Mucosa of rectum (tissue), 2 donors: ENCODE results near the gene SRPRB.
"Not testable (repeated sequence)": the region's sequence is repeated elsewhere in the genome, so short reads cannot be mapped to it uniquely, and the experiment has no call there.

Experiments
- H3K27ac ChIP-seq, 2 donors: one replicate each; pipeline ENCODE4 v1.7.0; 2013; ENCODE audit warnings: inconsistent platforms in 2 of 2, low read depth in 2 of 2, low read length in 2 of 2
- H3K27me3 ChIP-seq, 2 donors: one replicate each; pipeline ENCODE4 v1.7.0; 2013; ENCODE audit warnings: low read length in 2 of 2; ENCODE audit not compliant: control insufficient read depth in 2 of 2, insufficient read depth in 2 of 2
- H3K36me3 ChIP-seq, 2 donors: one replicate each; pipeline ENCODE4 v1.7.0; 2013; ENCODE audit warnings: low read length in 2 of 2; ENCODE audit not compliant: control insufficient read depth in 2 of 2, insufficient read depth in 2 of 2
- H3K4me1 ChIP-seq, 2 donors: one replicate each; pipeline ENCODE4 v1.7.0; 2013; ENCODE audit warnings: low read length in 2 of 2, mild to moderate bottlenecking in 1 of 2; ENCODE audit not compliant: control insufficient read depth in 2 of 2, insufficient read depth in 2 of 2
- H3K4me3 ChIP-seq, 2 donors: one replicate each; pipeline ENCODE4 v1.7.0; 2013; ENCODE audit warnings: low read length in 2 of 2
- H3K9ac ChIP-seq, 2 donors: one replicate each; pipeline ENCODE4 v1.7.0; 2013; ENCODE audit warnings: low read length in 2 of 2, low read depth in 1 of 2, mild to moderate bottlenecking in 1 of 2
- H3K9me3 ChIP-seq, 2 donors: one replicate each; pipeline ENCODE4 v1.7.0; 2013; ENCODE audit warnings: low read length in 2 of 2; ENCODE audit not compliant: control insufficient read depth in 2 of 2
- donor health status: healthy.
- donor health status: Normal muscosa, but diverticular disease.

Gene SRPRB

DNA sequence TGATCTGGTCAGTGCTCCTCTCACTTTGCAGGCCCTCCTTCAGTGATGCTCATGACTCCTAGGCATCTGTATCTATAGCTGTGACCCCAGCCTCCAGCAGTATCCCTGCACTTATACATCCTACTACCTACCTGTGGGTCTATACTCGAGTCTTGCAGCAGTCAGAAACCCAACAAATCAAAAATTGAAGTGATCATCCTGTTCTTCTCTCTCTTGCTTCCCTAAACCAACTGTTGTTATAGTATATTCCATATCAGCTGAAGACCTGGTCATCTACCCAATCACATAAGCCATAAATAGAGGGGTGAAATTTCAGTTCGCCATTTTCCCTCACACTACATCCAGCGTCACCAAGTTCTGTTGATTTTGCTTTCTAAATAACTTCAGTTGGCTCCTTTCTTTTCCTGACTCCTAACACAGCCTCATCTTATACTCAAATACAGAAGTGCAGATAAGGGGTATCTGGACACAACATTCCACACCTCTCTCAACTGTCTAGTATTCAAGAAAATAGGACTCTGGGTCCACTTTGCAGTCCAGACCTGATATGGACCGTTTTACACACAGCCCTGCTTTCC, 25.9 kb upstream of the SRPRB start:
- no peaks in the 10 kb centered on the region for H3K36me3 ChIP-seq
- no peak overlapping the region for H3K4me3 ChIP-seq
- no peak overlapping the region for H3K27ac ChIP-seq
- H3K9ac ChIP-seq, result no peak overlapping the region
- H3K4me1 ChIP-seq, result no peaks in the 10 kb centered on the region
- no peaks in the 10 kb centered on the region for H3K27me3 ChIP-seq
- H3K9me3 ChIP-seq, result no peaks in the 10 kb centered on the region

- H3K9ac ChIP-seq, H3K4me3 ChIP-seq, H3K27me3 ChIP-seq, H3K36me3 ChIP-seq, H3K9me3 ChIP-seq, H3K4me1 ChIP-seq, H3K27ac ChIP-seq: not testable (repeated sequence)
Observed at GRCh38 chr3:133780756-133781155, 24.9 kb upstream of the SRPRB start.

- Histone ChIP-seq H3K4me3 (no peak overlapping the region), H3K9me3 (no peaks in the 10 kb centered on the region), H3K4me1 (no peaks in the 10 kb centered on the region), H3K9ac (no peak overlapping the region), H3K27ac (no peak overlapping the region), H3K27me3 (no peaks in the 10 kb centered on the region), H3K36me3 (no peaks in the 10 kb centered on the region)
Observed at GRCh38 chr3:133781570-133781969, 24.0 kb upstream of the SRPRB start.

DNA sequence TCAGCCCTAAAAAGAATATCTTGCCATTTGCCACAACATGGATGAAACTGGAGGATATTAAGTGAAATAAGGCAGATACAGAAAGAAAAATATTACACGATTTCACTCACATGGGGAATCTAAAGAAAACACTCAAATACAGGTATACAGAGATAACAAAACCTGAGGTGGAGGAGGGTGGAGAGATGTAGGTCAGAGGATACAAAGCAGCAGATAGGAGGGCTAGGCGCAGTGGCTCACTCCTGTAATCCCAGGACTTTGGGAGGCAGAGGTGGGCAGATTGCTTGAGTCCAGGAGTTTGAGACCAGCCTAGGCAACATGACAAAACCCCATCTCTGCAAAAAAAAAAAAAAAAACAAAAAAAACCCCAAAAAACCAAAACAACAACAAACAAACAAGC, 23.2 kb upstream of the SRPRB start:
- no peak overlapping the region for H3K4me3 ChIP-seq
- no peaks in the 10 kb centered on the region for H3K9me3 ChIP-seq
- H3K4me1 ChIP-seq, result no peaks in the 10 kb centered on the region
- H3K27me3 ChIP-seq, result no peaks in the 10 kb centered on the region
- no peaks in the 10 kb centered on the region for H3K36me3 ChIP-seq
- H3K27ac ChIP-seq, result no peak overlapping the region
- H3K9ac ChIP-seq, result no peak overlapping the region

DNA sequence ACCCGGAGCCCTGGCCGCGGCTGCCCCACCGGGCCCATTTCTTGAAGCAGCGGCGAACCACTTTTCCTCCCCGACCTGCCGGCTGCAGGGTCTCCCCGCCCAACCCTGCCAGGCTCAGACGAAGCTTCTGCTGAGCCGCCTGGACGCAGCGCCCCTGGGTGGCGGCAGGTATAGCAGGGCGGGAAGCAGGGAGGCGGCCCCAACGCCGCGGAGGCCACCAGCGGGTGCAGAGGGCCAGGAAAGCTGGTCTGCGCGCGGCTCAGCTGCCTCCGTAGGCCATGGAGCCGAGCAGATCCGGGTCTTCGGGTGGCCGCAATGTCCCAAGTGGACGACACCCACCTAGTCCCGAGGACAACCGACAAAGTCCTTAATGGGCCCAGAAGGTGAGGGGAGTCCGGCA, 21.9 kb upstream of the SRPRB start:
- Histone ChIP-seq H3K4me3 (no peak overlapping the region), H3K27ac (no peak overlapping the region), H3K9ac (no peak overlapping the region), H3K36me3 (no peaks in the 10 kb centered on the region), H3K4me1 (no peaks in the 10 kb centered on the region), H3K27me3 (no peaks in the 10 kb centered on the region), H3K9me3 (no peaks in the 10 kb centered on the region)

DNA sequence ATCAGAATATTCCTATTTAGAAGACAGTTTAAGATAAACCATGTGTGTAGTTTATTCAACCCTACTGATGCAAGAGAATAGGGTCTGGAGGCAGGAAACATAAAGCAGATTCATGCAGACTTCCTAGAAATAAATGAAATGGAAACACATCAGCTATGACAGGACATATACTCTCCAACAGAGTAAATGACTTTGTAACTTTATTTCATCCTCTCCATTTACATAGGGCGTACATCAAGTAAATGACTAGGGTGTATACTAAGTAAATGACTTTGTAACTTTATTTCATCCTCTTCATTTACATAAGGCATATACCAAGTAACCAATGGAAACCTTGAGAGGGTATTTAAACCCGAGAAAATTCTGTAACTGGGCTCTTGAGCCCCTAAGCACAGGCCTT, 17.6 kb upstream of the SRPRB start:
- no peak overlapping the region for H3K4me3 ChIP-seq
- H3K4me1 ChIP-seq, result no peaks in the 10 kb centered on the region
- no peak overlapping the region for H3K27ac ChIP-seq
- H3K27me3 ChIP-seq, result no peaks in the 10 kb centered on the region
- peaks cover 0 to 6% of the 10 kb centered on the region in 2 donors for H3K9me3 ChIP-seq
- H3K36me3 ChIP-seq, result no peaks in the 10 kb centered on the region
- no peak overlapping the region for H3K9ac ChIP-seq

- H3K27ac ChIP-seq, result no peak overlapping the region
- H3K4me1 ChIP-seq, result no peaks in the 10 kb centered on the region
- H3K36me3 ChIP-seq, result no peaks in the 10 kb centered on the region
- H3K9ac ChIP-seq, result no peak overlapping the region
- H3K4me3 ChIP-seq, result no peak overlapping the region
- no peaks in the 10 kb centered on the region for H3K27me3 ChIP-seq
- peaks cover 0 to 6% of the 10 kb centered on the region in 2 donors for H3K9me3 ChIP-seq
Observed at GRCh38 chr3:133792171-133792763, 13.3 kb upstream of the SRPRB start.

DNA sequence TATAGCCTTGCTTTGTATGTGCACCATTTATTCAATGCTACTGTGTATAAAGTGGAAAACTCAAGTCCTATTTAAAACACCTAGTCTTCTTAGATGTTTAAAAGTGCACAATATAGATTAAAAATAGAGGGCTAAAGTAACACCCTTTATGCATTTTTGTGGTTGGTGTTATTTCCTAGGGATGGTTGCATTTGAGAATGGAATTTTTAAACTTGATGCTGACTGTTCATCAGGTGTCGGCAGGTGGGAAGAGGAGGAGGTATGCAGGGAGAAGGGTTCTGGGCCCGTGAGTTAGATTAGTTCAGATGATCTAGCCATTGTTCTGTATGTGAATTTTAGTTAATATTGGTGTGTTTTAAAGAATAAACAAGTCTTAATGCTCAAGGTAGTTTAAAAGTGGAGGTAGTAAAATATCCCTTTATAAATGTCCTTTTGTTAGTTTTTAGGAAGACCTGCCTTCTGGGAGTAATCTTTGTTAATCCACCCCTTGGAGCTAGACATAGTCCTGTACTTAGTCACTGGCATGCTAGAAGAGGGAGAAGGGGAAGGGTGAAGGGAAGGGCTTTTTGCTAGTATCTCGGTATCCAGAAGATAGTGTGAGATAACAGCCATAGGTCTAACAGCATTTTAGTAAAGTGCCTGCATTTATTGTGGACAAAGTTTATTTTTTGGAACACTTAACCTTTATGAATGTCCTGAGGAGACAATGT, 8.1 kb upstream of the SRPRB start:
- no peaks in the 10 kb centered on the region for H3K4me1 ChIP-seq
- no peak overlapping the region for H3K9ac ChIP-seq
- H3K9me3 ChIP-seq, result no peaks in the 10 kb centered on the region
- no peak overlapping the region for H3K27ac ChIP-seq
- peaks cover 0 to 2% of the 10 kb centered on the region in 2 donors for H3K27me3 ChIP-seq
- H3K36me3 ChIP-seq, result no peaks in the 10 kb centered on the region
- no peak overlapping the region for H3K4me3 ChIP-seq

DNA sequence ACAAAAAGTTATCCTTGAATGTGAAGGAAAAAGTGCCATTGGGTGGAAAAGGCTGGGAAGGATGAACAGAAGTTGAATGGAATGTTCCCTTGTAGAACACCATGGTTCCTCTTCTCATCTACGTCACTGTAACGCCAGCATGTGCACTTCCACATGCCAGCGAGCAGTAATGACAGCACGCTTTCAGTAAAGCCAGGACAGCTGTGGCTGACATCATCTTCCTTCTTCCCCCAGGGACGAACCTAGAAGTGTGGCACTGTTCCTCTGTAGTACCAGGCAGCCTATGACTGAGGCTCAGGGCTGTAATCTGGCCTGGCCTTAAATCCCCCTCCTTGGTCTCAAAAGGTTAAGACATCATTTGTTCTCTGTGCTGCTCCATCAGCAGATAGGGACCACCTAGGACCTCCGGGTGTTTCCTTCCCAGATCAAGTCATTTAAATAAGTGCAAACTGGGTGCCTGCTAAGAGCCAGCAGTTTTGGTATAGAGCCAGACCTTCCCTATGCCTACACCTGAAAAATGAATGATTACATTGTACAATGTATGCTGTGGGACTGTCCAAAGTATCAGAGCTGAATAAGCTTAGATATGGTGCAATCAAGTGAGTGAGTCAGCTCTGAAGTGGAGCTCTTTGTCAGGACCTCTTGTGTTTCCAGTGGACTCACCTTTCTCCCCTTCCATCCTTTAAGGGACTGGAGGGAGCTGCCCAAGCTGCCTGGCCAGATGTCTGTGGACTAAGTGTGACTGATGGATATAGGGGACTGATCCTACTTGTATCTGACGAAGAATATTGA, 5.6 kb upstream of the SRPRB start:
- peaks cover 0 to 2% of the 10 kb centered on the region in 2 donors for H3K27me3 ChIP-seq
- H3K4me3 ChIP-seq, result no peak overlapping the region
- no peaks in the 10 kb centered on the region for H3K36me3 ChIP-seq
- no peaks in the 10 kb centered on the region for H3K9me3 ChIP-seq
- no peak overlapping the region for H3K27ac ChIP-seq
- no peak overlapping the region for H3K9ac ChIP-seq
- H3K4me1 ChIP-seq, result no peaks in the 10 kb centered on the region

- Histone ChIP-seq H3K4me3 (no peak overlapping the region), H3K4me1 (peaks cover 2 to 12% of the 10 kb centered on the region in 2 donors), H3K9me3 (no peaks in the 10 kb centered on the region), H3K9ac (no peak overlapping the region), H3K27ac (no peak overlapping the region), H3K36me3 (peaks cover 0 to 2% of the 10 kb centered on the region in 2 donors), H3K27me3 (peaks cover 0 to 2% of the 10 kb centered on the region in 2 donors)
Observed at GRCh38 chr3:133803469-133803868, 2.1 kb upstream of the SRPRB start.
